Myocyte (in vitro differentiated cells): ENCODE data around the gene SCGB1D1. TPM values are rescaled to one million over a fixed set of nuclear protein-coding genes. Genes with fewer than 3 reads are reported as not detected.
A peak's percentile ranks its signal among the peaks of the same experiment; 100 is the strongest.

ENCODE experiments used
- DNase-seq: peaks from one replicate; pipeline ENCODE4 v3.0.0-alpha.2; 2012; ENCODE audit warnings: low read depth
- polyA plus RNA-seq: library from polyadenylated mRNA; unstranded; fragments of >200 nt; gene quantifications from one replicate; pipeline ENCODE4 v1.2.1, GENCODE V29; 2012; ENCODE audit warnings: missing spikeins
- total RNA-seq: library from RNA; depleted of rRNA; stranded (reverse); fragments of >200 nt; gene quantifications from 2 replicates; pipeline ENCODE4 v1.2.3, GENCODE V29; 2014

SCGB1D1 gene, protein sequence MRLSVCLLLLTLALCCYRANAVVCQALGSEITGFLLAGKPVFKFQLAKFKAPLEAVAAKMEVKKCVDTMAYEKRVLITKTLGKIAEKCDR
- not detected in 2 replicates for total RNA-seq
- not detected for polyA plus RNA-seq

DNA sequence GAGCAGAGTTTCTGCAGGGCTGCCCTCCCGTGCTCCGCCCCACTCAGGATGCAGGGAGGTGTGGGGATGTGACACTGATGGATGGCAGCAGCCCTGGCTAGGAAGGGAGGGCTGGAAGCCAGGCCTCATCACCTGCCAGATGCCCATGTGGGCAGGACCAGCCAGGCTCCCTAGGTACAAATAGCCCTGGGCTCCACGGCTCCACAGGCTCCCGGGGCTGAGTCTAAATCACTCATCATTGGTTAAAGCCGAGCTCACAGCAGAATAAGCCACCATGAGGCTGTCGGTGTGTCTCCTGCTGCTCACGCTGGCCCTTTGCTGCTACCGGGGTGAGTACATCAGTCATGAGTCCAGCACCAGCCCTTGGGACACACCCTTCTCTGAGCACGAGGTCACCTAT, at the start of gene SCGB1D1:
TSS of gene SCGB1D1 (plus strand) at position 206 of the 400 bp plus-strand sequence. CDS start at position 275, 69 bp downstream.
- DNase-seq, result no peak

DNA sequence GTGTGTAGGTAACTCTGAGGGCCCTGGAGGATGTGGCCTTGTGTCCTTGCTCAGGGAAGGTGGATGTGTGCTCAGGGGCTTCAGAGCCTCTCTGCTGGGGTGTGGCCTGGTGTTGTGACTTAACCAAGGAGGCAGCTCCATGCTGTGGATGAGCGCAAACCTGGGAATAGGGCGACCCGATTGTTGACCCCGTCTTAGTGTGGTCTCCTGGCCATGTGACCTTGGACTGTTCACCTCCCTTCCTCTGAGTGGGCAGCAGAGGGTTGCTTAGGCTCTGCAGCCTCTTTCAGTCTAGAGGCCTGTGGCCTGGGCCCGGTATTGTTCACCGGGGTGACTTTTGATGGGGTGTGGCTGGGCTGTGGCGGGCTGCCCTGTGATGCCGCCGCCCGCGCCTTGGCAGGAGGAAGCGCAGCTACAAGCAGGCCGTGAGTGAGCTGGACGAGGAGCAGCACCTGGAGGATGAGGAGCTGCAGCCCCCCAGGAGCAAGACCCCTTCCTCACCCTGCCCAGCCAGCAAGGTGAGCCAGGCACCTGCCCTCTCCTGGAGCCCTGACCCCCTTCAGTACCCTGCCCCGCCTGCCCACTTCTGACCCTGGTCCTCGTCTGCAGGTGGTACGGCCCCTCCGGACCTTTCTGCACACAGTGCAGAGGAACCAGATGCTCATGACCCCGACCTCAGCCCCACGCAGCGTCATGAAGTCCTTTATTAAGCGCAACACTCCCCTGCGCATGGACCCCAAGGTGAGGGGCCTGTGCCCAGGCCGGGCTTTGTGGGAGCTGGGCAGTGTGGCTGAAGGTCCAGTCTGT, 49.5 kb upstream of the SCGB1D1 start:
- DNase-seq, result no peak

DNA sequence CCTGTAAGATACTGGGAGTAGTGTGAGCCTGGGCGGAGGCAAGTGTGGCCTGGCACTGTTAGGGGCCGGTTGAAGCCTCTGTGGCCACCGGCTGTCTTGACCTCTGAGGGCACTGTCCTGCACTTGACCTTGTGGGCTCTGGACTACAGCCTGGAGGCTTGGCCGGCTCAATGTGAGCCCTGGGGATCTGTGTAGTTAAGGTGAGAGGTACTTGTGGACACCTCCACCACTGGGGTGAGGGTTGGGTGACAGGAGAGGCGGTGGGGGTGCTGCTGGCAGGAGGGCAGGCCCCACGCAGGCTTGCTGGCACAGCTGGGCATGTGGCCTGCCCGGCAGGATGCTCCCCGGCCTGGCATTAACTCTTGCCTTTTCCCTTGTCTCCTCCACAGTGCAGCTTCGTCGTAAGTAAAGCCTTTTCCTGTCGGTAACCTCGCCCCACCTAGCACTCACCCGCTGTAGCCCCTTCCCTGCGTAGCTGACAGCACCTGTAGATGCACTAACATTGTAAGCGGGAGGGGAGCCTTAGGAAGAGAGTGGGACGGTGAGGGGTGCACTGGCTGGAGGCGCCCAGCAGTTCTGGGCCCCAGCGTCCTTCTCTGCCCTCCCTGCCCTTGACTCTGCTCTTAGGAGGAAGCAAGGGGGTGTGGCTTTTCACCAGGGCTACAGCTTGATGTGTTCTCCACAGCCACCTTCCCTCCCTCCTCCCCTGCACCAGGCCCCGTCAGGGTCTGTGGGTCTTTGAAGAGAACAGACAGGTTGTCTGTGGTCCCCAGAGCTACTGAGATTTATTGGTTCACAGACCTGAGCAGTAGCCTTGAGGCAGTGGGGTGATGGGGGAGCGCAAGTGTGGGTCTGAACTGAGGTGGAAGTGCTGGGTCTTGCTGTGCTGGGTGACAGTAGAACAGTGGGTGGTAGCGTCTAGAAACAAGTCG, 48.6 kb upstream of the SCGB1D1 start:
- DNase-seq, result peak; percentile 19

DNA sequence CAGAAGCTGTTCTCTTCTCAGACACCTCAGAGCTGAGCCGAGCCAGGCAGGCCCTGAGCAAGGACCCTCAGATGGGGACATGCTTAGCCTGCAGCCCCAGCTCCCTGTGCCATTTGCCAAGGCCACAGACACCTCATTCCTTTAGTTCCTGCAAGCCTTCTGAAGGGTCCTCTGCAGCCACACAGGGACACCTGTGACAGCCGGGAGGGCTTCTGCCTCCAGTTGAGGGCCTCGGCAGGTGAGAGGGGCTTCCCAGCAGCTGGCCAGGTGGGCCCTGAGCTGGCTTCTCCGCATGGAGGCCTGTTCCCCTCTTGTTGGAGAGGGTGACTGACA, 48.0 kb upstream of the SCGB1D1 start:
- no peak for DNase-seq

DNA sequence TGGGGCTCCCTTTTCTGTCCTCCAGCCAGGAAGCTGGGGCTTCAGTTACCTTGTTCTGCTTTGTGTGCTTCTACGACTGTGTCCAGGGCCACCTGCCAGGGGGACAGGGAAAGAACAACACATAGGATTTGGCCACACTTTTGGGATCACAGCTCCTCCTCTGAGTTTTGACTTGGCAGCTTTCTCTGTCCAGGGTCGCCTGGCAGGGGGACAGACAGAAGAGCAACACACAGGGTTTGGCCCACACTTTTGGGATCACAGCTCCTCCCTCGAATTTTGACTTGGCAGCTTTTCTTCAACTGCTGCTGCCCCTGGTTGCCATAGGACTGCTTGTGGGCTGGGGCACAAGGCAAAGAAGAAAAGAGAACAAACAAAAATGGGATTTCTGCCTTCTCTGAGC, 47.1 kb upstream of the SCGB1D1 start:
- DNase-seq, result no peak

DNA sequence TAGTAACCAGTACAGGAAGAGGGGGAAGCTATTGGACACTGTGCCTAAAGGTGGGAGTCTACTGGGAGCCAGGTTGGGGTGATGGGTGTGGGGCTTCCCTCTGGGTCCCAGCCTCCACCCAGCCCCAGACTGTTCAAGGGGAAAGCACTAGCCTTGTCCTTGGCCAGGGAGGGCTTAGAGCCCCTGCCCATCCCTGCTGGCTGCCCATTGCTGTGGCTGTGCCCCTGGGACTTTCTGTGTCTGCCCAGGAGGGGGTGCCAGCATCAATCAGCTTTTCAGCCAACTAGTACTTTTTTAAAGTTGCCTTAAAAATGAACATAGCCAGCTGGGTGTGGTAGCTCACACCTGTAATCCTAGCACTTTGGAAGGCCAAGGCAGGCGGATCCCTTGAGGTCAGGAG, 46.3 kb upstream of the SCGB1D1 start:
- DNase-seq, result no peak

DNA sequence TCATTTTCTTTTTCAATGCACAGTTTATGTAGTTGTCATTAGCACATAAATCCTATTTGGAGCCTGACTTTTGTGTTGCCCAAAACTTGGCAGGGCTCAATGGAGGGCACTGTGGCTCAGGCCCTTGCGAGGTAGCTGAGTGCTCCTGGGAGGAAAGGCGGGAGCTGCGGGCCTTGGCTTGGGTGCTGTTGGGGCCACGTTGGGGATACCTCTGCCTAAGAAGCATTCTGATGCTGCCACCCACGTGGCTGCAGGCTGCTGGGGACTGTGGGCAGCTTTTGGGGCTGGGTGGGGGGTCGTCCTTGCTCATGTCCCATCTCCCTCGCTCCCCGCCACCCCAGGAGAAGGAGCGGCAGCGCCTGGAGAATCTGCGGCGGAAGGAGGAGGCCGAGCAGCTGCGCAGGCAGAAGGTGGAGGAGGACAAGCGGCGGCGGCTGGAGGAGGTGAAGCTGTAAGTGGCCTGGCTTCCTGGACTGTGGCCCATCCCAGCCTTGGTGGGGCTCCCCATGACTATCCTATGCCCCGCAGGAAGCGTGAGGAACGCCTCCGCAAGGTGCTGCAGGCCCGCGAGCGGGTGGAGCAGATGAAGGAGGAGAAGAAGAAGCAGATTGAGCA, 45.3 kb upstream of the SCGB1D1 start:
- no peak for DNase-seq

DNA sequence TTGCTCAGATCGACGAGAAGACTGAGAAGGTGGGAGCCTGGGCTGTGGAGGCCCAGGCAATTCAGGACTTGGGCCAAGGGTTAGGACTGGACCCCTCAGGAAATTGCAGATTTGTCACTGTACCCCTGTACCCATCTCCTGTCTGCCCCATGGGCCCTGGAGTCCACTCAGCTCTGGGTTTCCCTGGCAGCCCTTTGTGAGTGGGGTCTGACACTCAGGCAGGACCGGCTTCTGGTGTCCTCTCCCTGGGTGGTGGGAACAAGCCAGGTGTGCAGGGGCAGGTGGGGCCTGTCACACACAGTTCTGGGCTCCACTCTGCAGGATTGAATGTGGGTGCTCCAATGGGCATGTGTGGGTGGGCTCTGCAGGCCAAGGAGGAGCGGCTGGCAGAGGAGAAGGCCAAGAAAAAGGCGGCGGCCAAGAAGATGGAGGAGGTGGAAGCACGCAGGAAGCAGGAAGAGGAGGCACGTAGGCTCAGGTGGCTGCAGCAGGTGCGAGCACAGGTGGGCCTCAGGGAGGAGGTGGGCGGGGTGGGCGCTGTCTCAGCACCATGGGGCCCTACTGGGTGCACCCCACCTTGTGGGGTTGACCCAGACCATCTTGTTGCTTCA, 44.6 kb upstream of the SCGB1D1 start:
- DNase-seq, result no peak

DNA sequence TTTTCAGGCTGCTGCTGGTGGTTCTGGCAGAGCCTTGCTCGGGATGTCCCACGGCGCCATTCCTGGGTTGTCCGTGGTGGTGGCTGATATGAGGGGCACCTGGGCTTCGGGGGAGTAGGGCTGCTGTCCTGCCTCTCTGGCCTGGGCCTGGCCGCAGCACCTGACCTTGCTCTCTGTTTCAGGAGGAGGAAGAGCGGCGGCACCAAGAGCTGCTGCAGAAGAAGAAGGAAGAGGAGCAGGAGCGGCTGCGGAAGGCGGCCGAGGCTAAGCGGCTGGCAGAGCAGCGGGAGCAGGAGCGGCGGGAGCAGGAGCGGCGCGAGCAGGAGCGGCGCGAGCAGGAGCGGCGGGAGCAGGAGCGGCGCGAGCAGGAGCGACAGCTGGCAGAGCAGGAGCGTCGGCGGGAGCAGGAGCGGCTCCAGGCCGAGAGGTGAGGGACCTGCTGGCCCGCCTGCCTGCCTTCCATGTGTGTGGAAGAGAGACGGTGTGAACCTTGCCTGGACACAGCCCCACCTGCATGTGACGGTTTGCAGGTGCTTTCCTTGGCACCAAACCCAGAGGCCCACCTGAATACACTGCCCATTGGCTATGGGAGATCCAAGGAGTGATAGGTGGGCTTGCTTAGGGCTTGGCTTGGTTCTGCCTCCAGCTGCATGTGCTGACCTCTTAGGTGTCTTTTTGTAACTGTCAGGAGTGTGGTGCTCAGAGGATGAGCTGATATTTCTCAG, 43.4 kb upstream of the SCGB1D1 start:
- DNase-seq, result no peak

DNA sequence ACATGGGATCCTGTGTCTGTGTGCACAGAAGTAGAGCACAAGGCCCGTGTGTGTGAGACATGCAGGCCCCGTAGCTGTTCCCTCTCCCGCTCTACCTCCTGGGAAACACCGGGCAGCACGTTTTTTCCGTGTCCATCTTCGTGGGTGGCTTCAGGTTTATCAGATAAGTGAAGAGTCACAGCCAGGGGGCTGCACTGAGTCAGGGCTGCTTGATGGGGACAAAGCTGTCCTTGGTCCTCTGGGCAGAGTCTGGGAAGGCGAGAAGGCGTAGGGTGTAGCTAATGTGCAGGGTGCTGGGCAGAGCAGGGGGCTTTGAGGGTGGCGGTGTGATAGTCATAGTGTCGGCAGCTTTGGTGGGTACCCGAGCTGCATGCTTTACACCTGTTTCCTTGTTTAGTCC, 42.5 kb upstream of the SCGB1D1 start:
- DNase-seq, result no peak

DNA sequence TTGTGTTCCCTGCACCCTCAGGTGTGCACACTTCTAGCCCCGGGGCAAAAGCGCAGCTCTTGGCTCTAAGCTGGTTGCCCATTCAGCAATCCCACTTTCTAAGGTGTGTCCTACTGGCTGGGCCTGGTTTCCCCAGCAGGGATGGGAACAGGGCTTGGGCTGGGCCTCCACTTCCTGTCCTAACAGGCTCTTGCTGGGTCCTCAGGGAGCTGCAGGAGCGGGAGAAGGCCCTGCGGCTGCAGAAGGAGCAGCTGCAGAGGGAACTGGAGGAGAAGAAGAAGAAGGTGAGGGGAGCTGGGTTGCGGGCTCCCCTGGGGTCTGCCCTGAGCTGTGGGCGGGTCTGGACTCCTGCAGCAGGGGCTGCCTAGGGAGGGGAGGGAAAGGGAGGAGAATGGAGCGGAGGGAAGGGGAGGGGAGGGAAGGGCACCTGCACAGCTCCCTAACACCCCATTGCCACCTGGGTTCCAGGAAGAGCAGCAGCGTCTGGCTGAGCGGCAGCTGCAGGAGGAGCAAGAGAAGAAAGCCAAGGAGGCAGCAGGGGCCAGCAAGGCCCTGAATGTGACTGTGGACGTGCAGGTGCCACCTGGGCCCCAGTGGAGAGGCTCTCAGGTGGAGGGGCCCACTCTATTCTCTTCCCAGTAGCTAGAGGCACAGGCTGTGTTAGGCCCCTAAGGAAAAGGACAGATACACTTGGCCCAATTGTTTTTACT, 41.6 kb upstream of the SCGB1D1 start:
- no peak for DNase-seq

DNA sequence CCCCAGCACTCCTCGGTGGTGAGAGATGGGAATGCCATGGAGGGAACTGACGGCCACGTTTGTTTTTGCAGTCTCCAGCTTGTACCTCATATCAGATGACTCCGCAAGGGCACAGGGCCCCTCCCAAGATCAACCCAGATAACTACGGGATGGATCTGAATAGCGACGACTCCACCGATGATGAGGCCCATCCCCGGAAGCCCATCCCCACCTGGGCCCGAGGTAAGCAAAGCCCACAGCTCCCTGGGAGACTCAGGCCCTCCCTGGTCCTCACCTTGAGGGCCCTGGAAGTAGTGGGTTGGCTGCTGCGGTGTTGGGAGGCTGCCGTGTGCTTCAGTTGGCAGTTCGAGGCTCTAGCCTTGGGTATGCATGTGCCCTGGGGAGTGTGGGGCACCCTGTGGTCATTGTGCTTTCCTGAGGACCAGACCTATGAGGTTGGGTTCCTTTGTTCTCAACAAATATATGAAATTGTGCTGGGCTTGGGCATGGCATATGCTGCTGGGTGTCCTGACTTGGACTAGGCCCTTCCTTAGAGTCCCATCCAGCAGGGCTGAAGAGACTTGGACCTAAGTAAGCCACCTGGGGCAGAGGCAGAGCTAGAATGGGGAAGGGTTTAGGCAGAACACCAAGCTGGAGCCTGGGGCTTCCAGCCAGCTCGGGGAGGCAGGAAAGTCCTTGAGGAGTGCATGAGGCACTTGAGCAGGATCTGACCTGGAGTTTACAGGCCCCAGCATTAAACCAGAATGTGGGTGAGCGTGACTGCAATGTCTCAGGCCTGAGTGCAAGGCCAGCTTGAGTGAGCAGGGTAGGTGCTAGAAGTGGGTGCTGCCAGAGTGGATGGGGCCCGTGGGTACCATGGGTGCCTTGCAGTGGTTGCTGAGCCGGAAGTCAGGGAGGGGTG, 39.8 kb upstream of the SCGB1D1 start:
- no peak for DNase-seq

DNA sequence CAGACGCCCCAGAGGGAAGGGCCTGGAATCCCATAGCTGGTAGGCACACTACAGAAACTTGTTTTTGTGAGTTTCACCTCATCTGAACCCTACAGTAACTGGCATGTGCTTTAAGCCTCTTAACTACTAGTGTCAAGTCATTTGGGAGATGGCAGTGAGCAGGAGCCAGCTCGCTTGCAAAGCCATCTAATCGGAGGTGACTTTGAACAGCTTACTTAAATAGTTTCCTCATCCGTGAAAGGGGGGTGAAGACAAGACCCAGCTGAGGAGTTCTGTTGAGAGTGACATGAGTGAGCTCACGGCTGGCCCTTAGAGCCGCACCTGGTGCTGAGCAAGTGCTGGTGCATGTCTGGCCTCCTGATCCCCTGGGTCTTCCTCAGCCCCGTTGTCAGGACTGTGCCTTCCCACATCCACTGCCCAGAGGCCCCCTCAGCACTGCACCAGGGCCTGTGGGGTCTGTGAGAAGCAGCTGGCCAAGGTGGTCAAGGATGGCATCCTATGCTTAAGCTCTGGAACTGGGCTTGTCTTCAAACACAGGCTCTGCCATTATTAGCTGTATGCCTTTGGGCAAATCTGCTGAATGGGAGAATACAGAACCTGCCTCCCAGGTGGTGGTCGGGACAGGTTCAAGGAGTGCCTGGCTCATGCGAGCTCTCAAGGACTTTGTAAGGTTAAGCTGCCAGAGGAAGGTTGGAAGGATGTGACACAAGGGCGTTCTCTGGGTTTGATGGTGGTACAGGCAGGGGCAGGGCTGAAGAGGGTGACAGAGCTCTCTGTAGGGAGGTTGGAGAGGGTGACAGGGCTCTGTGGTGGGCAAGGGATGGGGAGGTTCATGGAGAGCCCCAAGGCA, 38.9 kb upstream of the SCGB1D1 start:
- DNase-seq, result no peak

DNA sequence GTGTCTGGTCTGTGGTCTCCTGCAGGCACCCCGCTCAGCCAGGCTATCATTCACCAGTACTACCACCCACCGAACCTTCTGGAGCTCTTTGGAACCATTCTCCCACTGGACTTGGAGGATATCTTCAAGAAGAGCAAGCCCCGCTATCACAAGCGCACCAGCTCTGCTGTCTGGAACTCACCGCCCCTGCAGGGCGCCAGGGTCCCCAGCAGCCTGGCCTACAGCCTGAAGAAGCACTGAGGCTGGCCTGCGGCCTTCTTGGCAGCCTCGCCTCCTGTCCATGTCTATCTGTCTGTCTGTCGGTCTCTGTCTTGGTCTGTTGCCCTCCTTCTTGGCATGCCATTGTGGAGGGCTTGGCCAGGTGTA, 38.3 kb upstream of the SCGB1D1 start:
- no peak for DNase-seq

DNA sequence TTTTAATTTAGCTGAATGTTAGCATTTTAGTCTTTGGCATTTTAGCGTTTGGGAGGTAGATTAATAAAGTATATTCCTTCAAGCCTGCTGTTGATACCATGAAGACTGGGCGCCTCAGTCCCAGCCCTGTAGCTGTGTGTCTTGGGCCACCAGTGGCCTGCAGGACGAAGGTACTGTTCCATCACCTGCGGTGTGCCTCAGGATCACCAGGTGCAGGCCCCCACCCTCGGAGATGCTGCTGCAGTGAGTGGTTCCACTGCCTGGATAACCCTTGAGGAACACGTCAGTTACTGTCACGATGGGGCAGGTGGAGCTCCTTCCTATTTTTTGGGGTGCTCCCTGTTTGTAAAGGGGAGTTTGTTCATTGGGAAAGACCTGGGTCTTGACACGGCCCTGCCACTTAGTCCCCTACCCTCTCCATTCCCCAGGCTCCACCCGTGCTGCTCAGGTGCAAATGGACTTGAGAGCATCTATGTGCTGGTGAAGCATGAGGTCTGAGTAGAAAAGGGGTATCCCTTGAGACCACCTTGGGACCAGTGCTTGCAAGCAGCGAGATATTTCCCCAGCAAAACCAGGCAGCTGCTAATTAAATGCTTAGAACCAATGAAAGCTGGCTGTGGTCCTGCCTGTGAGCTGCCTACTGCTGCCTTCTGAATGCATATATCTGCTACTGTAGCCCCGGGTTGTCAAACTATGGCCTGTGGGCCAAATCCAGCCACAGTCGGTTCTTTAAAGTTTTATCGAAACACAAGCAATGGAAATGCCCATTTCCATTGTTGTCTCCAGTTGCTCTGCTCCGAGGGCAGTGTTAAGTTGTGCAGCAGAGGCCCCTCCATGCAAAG, 37.5 kb upstream of the SCGB1D1 start:
- DNase-seq, result no peak

DNA sequence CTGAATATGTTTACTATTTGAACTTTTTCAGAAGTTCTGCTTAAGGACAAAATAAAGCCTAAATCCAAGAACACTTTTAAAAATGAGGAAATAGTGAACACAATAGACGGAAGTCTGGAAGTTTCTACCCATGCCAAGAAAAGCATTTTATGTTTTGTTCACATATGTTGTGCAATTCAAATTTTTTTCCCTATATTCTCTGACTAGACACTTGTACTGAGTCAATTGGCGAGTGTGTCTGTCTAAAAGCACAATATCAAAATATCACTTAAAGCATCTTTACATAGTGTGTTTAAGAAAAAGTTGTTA, 37.0 kb upstream of the SCGB1D1 start:
- no peak for DNase-seq

DNA sequence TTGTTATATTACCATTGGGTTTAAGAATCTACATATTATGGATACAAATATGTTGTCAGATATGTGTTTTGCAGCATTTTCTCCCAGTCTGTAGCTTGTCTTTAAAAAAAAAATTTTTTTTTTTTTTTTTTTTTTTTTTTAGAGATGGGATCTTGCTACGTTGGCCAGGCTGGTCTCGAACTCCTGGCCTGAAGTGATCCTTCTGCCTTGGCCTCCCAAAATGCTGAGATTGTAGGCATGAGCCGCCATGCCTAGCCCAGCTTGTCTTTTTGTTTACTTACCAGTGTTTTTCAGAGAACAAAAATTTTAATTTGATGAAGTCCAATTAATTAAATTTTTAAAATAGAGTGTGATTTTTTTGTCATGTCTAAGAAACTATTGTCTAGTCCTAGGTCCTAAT, 36.4 kb upstream of the SCGB1D1 start:
- DNase-seq, result no peak
